Suprapubic skin (tissue), 3 donors: ENCODE data around the gene GALNT12.

ENCODE experiments used
- CTCF ChIP-seq, 2 donors: fragments of 200-600 bp in 1 of 2; fragments of 450-650 bp in 1 of 2; sonication (generic) in 1 of 2; IDR thresholded peaks; one replicate each; pipeline ENCODE4 v1.5.1; 2016 to 2019; ENCODE audit warnings: antibody characterized with exemption in 2 of 2, mild to moderate bottlenecking in 1 of 2, moderate library complexity in 1 of 2
- POLR2A ChIP-seq, 2 donors: fragments of 450-650 bp; IDR thresholded peaks; one replicate each; pipeline ENCODE4 v1.6.1; 2017; ENCODE audit warnings: antibody characterized with exemption in 2 of 2, mild to moderate bottlenecking in 2 of 2, moderate library complexity in 2 of 2

- TF ChIP-seq CTCF (IDR thresholded peaks at IDR 0.05) (no peak), POLR2A (IDR thresholded peaks at IDR 0.05) (no peak)
Observed at GRCh38 chr9:98783518-98784226, 23.8 kb upstream of the GALNT12 start.
